CD4-positive, alpha-beta T cell treated with Interleukin-17A for 1 hour (primary cell): ENCODE measurements around the gene STK16.

Experiments
- DNase-seq: peaks from one replicate; pipeline ENCODE4 v3.0.0-alpha.2; 2020

The STK16 gene

DNA sequence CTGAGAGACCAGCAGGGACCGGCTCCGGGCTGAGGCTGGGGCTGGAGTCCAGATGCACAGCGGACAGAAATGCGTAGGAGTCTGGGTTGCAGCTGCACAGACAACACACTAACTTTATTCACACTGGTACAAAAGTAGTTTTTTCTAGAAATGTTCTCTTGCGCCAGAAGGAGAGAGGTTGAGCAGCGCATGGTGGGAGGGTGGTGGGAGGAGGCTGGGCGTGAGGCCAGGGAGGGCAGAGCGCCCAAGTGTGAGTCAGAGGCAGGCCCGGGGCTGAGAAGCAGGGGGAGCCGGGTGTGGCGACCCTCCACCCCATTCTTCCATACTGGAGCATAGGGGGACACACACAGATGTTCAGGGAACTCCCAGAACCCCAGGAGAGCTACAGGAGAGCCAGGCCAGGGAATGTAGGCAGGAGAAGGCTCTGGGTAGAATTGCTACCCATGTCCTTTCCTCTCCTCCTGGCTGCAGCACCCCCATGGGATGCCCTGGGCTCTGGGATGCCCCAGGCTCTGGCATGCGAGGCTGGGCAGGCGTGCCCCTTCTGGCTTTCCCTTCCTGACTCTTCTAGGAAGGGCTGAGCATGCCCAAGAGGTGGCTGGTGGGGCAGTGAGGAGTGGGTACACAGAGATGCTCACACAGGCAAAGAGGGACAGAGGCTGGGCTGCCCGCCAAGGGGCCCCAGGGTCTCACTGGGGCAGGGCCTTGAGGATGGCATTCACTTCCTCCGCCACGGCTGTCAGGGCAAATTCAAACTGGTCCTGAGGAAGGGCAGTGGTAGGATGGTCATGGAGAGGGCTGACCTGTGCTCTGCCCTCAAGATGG, 44.5 kb downstream of the STK16 start:
- no peak for DNase-seq

DNA sequence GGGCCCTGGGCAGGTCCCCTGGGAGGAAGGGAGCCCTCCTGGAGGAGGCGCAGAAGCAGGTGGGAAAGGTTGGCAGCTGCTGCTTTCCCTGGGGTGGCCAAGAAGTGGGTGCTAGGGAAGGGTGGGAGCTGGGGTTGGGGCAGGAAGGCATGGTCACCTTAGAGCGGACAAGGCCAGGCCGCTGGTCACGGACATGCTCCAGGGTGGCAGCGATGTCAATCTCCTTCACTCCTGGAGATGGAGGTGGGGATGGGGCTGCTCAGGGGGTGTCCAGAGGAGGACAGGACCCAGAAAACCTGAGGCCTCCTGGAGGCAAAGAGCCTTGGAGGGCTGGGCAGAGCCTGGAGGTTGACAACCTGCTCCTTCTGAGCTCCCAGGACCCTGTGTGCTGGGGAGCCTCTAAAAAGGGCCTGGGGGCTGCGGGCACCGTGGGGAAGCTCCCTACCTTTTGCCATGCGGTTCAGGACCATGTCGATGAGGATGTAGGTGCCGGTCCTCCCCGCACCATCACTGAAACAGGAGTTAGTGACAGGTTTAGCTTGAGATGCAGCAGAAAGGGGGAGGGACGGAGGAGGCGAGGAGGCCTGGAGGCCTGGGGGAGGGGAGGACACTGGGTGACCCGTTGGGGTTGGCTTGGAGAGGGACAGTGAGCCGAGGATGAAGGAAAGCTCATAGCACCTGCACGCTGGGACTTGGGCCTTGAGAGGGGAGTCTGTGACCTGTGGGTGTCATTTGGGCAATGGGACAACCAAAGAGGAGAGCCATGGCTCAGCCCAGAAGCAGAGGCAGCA, 45.3 kb downstream of the STK16 start:
- no peak for DNase-seq

DNA sequence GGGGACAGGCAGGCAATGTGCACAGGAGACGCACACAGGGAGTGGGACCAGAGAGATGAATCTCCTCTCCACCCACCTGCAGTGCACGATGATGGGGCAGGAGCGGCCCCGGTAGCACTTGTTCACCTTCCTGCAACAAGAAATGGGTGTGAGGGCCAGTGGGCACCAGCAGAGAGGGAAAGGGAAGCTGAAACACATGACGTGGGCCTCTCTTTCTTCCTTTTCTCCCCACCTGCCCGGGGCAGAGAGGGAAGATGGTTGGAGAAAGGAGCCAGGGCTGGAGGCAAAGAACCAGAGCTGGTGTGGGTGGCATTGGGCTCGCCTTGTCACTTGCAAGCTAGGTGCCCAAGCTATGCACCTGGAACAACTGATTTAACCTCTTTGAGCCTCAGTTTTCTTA, 46.1 kb downstream of the STK16 start:
- no peak for DNase-seq

DNA sequence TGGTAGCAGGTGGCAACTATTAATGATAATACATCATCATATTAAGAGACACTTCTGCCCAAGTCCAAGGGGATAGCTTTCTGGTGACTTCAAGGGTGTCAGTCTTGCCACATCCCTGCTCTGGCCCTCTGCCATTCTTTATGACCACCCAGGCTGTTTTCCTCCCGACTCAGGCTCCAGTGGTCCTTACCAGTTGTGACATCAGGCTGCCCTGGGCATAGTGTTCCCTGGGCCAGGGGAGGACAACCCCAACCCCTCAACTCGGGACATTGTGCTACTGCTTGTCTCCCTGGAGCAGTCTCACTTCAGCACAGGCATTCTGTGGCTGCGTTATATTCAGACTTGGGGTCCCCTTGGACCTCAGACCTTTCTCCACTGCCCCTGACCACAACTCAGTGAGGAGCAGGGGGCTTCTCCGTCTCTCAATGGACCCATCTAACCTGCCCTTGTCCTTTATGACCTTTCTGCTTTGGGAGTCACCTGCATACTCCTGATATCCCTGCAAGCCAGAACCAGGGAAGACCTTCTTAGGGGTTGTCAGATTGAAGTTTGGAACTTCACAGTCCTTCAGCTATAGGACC, 46.7 kb downstream of the STK16 start:
- no peak for DNase-seq

DNA sequence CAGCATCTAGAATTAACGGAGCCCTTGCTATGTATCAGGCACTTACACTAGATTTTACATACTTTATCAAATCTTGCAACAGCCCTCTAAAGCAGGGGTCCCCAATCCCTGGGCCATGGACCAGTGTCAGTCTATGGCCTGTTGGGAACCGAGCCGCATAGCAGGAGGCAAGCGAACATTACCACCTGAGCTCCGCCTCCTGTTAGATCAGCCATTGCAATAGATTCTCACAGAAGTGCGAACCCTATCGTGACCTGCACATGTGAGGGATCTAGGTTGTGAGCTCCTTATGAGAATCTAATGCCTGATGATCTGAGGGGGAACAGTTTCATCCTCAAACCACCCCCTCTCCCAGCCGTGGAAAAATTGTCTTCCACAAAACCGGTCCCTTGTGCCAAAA, 47.3 kb downstream of the STK16 start:
- no peak for DNase-seq

DNA sequence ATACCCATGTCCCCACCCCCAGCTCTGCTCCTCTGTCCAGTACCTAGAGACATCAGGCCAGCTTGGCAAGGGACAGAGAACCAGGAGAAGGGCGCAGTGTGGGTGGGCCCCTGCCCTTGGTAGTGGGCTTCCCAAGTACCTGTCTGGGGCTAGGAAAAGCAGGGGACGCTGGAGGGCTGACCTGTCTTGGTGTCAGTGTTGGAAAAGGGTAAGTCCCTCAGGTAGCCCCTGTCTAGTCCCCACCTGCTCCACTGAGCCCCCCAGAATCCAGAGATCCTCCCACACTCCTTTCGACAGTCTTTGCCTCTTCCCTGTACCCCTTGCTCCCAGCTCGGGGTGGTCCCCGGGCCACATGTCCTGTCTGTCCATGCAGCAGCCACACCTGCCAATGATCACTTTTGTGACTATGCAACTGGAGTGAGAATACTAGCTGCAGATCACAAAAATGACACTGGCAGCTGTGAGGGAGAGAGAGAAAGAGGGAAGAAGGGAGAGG, 48.5 kb downstream of the STK16 start:
- DNase-seq = no peak

DNA sequence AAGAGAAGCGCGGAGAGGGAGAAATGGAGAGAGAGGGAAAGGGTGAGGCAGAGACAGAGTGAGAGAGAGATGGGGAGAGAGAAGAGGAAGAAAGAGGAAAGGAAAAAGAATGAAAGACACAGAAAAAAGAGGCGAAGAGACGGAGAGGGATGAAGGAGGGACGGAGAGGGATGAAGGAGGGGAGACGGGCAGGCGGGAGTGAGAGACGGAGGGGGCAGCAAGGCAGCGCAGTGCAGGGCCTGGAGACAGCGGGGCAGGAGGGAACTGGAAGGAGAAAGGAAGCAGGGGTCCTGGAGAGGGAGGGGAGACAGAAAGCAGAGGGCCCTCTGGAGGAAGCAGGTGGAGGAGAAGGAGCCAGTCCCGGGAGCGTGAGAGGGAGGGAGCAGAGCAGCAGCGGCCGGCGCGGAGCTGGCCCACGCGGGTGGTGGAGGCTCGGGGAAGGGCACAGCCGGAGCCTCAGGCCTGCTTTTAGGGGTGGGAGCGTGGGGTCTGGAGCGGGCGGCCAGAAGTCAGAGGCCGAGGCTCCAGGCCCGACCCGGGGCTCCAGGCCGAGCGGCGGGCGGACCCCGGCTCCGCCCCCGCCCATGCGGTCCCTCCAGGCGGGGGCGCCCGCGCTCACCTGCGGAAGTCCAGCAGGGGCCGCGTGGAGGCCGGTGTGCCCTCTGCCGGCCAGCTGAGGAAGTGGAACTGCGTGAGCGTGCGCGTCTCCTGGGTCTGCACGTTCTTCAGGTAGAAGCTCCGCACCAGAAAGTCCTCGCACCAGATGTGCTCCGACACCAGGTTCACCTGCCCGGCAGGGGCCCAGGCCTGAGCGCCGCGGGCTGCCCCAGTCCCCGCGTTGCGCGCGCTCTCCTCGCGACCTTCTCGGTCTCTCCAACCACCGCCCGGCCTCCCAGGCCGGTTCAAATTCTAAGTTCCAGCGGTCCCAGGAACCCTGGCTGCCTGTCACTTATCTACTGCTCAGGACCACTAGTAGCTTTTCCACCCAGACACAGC, 49.4 kb downstream of the STK16 start:
- DNase-seq = peak; percentile 93

DNA sequence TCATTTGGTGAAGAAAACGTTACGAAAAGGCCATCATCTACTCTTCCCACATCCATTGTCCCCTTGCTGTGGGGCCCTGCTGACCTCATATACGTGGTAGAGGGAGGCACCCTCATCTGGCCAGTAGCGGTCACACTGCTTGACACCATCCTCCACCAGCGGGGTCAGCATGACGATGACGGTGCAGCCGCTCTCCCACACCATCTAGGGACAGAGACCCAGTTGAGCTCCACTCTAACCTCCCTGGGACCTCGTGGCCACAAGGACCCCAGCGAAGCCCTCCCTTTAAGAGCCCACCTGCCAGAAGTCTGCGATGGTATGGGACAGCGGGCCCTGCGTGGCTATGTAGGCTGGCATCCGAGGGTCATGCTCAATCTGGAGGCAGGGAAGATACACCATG, 50.9 kb downstream of the STK16 start:
- no peak for DNase-seq

DNA sequence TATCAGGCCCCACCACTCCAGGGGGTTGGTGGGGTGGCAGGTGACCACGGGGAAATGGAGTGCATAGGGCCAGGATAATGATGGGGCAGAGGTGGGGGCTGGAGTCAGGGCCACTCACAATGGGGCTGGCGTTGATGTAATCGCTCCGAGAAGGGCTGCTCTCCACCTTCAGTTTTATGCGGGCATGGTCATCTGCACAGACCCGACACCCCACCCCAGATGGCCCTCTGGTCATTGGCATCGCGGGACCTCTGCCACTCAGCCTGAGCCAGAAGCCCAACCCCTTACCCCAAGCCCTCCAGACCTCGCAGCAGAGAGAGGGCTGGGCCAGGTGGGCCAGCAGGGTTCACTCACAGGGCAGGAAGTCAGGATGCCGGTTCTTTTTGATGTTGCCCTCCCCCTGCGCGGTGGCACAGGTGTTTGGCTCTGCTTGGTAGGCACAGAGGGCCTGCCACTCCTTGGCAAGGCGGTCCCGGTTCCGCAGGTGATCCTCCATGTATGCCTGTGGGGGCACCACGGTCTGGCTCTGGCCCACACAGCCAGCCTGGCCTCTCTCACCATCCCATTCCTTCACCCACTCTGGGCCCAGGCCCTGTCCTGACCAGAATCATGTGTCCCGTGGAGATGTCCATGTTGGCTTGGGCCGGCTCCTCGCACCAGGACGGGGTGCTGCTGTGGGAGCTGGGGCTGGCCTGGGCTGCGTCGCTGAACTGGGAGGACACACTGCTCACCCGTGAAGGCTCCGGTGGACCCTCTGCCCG, 51.5 kb downstream of the STK16 start:
- no peak for DNase-seq

DNA sequence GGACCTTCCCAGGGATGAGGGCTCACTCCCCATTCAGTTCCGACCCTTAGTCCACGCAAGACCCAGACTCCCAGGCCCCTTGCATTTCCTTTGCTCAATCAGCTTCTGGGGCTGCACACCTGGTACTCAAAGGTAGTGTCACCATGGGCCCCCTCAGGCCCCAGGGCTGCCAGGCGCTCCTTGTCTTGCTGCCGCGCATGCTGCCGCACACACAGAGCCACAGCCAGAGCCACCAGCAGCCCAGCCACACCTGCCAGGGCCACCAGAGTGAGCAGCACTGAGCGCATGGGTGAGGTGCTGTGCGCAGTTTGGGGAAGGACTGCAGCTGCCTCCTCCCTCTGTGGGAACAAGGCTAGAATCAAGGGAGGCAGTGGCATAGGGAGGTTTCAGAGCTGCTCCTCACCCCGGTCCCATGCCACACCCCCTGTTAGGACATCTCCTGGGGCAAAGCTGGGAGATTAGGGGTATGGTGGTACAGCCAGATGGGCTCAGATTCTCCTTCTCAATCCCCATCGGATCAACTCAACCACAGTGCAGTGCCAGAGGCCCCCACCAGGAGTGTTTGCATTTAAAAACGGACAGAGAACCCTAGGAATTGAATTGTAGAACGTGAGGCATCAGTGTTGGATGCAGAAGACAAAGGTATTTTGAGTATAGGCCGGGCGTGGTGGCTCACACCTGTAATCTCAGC, 52.6 kb downstream of the STK16 start:
- DNase-seq = no peak

DNA sequence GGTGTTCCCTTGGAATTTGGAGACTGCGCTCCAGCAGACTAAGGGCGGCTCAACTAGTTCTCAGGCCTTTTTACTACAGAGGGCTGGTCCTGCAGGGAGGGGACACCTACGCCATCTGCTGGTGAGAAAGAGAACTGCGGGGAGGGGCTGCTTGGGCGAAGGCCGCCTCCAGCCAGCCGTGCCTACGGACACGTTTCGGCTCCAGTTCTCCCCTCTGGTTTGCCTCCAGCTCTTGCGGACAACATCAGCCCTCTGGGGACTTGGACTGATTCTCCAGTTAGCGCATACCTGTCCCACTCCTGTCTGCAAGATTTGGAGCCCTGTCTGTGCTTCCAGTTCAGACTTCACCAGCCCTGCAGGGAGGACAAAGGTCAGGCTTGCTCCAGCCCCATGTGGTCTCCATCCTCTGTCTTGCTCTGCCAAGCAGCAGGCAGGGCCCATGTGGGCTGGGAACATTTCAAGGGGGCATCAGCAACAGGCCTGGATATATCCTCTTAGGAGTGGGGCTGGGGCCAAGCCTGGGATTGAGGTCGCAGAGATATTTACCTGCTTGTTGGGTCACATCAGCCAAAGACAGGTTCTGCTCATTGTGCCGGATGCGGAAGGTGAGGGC, 53.6 kb downstream of the STK16 start:
- peak; percentile 89 for DNase-seq

DNA sequence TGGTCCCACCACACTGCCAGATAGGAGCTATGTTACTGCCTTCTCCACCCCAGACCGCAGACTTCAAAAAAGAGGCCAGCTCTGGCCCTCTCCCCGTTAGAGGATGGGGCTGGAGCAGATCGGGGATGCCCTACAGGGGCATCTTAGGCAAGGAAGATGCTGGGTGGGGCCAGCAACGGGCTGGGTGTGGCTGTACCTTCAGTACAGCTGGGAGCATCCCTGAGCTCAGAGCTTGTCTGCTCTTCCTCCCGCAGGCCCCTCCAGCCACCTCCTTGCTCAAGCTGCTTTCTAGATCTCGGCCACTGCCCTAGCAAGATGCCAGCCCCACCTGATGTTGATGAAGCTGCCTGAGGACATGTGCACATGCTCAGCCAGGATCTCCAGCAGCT, 54.1 kb downstream of the STK16 start:
- DNase-seq = no peak
